Heart right ventricle (tissue), 16 donors: ENCODE measurements around the gene FALEC. TPM values are rescaled to one million over a fixed set of nuclear protein-coding genes. Genes with fewer than 3 reads are reported as not detected.
A peak's percentile ranks its signal among the peaks of the same experiment; 100 is the strongest.

ENCODE experiments used
- ATAC-seq, 8 donors: fragments of 200-7000 bp; cut with Tn5 transposase; one replicate each; pipeline ENCODE4 v1.9.1; 2020; ENCODE audit warnings: mild to moderate bottlenecking in 8 of 8, moderate library complexity in 8 of 8, moderate number of reproducible peaks in 1 of 8
- DNase-seq, 2 donors: peaks; one replicate each; pipeline ENCODE4 v3.0.0-alpha.2; 2020
- H3K27ac ChIP-seq, 10 donors: fragments of 200-600 bp; sonication (generic) in 2 of 10; one replicate each; pipeline versions ENCODE4 v1.5.0 to v1.8.0; 2020 to 2022; ENCODE audit warnings: mild to moderate bottlenecking in 3 of 10
- H3K27me3 ChIP-seq, 7 donors: fragments of 200-600 bp; one replicate each; pipeline ENCODE4 v1.8.0; 2021 to 2022; ENCODE audit warnings: mild to moderate bottlenecking in 2 of 7
- H3K36me3 ChIP-seq, 9 donors: fragments of 200-600 bp; sonication (generic) in 1 of 9; one replicate each; pipeline versions ENCODE4 v1.5.0 to v1.8.0; 2020 to 2022; ENCODE audit warnings: mild to moderate bottlenecking in 2 of 9
- H3K4me1 ChIP-seq, 9 donors: fragments of 200-600 bp; sonication (generic) in 1 of 9; one replicate each; pipeline versions ENCODE4 v1.5.0 to v1.8.0; 2020 to 2022; ENCODE audit warnings: mild to moderate bottlenecking in 4 of 9
- H3K4me3 ChIP-seq, 10 donors: fragments of 200-600 bp; sonication (generic) in 2 of 10; one replicate each; pipeline versions ENCODE4 v1.5.0 to v1.8.0; 2020 to 2022; ENCODE audit warnings: mild to moderate bottlenecking in 7 of 10, moderate library complexity in 2 of 10
- H3K9me3 ChIP-seq, 11 donors: fragments of 200-600 bp in 10 of 11; sonication (generic) in 2 of 11; one replicate each; pipeline versions ENCODE4 v1.5.0 to v1.8.0; 2013 to 2022; ENCODE audit warnings: mild to moderate bottlenecking in 2 of 11, control low read depth in 1 of 11, moderate library complexity in 1 of 11
- WGBS, 2 donors: extraction: QIAGEN DNeasy Blood & Tissue Kit; methylation state at CpG; one replicate each; pipeline ENCODE4 v1.1.7; 2013; ENCODE audit warnings: inconsistent platforms in 1 of 2; 5-methylcytosine and 5-hydroxymethylcytosine counted together
- intact Hi-C, 10 donors: fragments of 100-400 bp; cut with DNase I; formaldehyde crosslinking; loops; one replicate each; pipeline versions ENCODE4 v1.11.1 to v1.14.2; 2022
- polyA plus RNA-seq, 2 donors: library from polyadenylated mRNA; stranded (reverse); fragments of 200-250 nt; gene quantifications; one replicate each; pipeline ENCODE4 v1.2.3, GENCODE V29; 2013
- total RNA-seq, 10 donors: library from RNA; stranded (reverse); fragmentation: NEBNext Ultra II Directional in 3 of 10; extraction: Animal tissue kit (Norgen Biotek cat#: 25700) in 3 of 10; gene quantifications; one replicate each; pipeline versions ENCODE4 v1.2.1 to v1.2.4, GENCODE V29; 2021 to 2023
- TF ChIP-seq, protein P1 (sequence below), 9 donors: fragments of 200-600 bp; sonication (generic) in 2 of 9; IDR thresholded peaks; one replicate each; pipeline versions ENCODE4 v1.5.0 to v1.8.0; 2021 to 2022; ENCODE audit warnings: antibody characterized with exemption in 9 of 9, mild to moderate bottlenecking in 5 of 9, moderate library complexity in 1 of 9
- donor health status: Arrhythmogenic right ventricular cardiomyopathy.
- donor health status: ischemic (EF 13 %, LVEDD 7.1; RV severe dilation, severe dysfunction).
- donor health status: healthy with polysubstance abuse.
- donor health status: DM: no; HTN: yes; CAD: no.
- donor health status: DM: no; HTN: no; CAD: no.
- donor health status: ischemic (EF 25% LVEDD 6.9; RV normal size, moderate dysfunction).
- donor health status: ischemic (EF 25% LVEDD 5.7; RV mildly dilated, moderate dysfunction).
- donor health status: healthy.
- donor health status: DM: yes; HTN: yes; CAD: no.
- donor health status: Ischemic cardiomyopathy.
- donor health status: ischemic (EF 35%, LVEDD 5.7; RV mildly dilated, moderate dysfunction).
- donor health status: nonischemic (EF 11% LVEDD 7.7; RV severe dilation, severe dysfunction).
- donor health status: DM: yes; HTN: yes; CAD: no.
- donor health status: PGD.
- donor health status: ischemic (EF 29% LVEDD 5.4; RV normal size, mild dysfunction).
- donor health status: nonischemic (EF 23%, LVEDD 6.1; RV moderate dilation, normal function).

The FALEC gene
- total and polyA plus RNA-seq, 12 donors, result 0.46 to 0.60 TPM; not detected in 10

DNA sequence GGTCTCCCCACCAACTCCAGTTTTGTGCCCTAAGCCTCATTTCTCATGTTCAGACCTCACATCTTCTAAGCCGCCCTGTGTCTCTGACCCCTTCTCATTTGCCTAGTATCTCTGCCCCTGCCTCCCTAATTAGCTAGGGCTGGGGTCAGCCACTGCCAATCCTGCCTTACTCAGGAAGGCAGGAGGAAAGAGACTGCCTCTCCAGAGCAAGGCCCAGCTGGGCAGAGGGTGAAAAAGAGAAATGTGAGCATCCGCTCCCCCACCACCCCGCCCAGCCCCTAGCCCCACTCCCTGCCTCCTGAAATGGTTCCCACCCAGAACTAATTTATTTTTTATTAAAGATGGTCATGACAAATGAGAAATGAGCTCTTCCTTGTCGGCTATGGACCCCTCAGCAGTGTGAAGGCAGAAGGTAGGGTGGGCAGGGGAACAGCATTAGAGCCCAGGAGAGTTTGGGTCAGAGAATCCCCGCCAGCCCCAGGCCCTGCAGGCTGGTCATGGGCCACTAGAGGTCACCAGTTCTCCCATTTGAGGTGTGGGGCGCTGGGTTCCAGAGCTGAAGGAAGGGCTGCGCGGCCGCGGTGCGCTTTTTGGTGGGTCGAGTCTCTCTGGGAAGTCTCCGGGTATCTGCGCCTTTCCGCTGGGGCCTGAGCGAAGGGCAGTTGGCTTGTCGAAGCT is 45.2 kb downstream of the FALEC start:
- Histone ChIP-seq H3K4me1 (peaks cover 40 to 75% (median 65%) of the 10 kb centered on the region in 9 donors), H3K4me3 (peak overlapping the region; percentile 43 to 64 (median 58)), H3K27me3 (no peaks in the 10 kb centered on the region), H3K27ac (peak overlapping the region; percentile 91 to 100 (median 100)), H3K9me3 (no peaks in the 10 kb centered on the region), H3K36me3 (peaks cover 0 to 33% (median 0%) of the 10 kb centered on the region in 9 donors)
- 15 to 16% methylated on average over 17 of the region's 17 CpGs for WGBS, 2 donors
- peak; percentile 87 to 91 for DNase-seq
- peak; percentile 46 to 71 (median 60) for ATAC-seq
- intact Hi-C loops, result loop anchor here (1.0 to 10.0 kb wide), 16 partner anchors 17 to 254 kb away; partner anchors contain the start of genes MCL1 (in 4 of the 10), ENSA (in 2 of the 10), GOLPH3L (in 2 of the 10) and CTSK (in 1 of the 10)
- TF ChIP-seq, protein P1, sequence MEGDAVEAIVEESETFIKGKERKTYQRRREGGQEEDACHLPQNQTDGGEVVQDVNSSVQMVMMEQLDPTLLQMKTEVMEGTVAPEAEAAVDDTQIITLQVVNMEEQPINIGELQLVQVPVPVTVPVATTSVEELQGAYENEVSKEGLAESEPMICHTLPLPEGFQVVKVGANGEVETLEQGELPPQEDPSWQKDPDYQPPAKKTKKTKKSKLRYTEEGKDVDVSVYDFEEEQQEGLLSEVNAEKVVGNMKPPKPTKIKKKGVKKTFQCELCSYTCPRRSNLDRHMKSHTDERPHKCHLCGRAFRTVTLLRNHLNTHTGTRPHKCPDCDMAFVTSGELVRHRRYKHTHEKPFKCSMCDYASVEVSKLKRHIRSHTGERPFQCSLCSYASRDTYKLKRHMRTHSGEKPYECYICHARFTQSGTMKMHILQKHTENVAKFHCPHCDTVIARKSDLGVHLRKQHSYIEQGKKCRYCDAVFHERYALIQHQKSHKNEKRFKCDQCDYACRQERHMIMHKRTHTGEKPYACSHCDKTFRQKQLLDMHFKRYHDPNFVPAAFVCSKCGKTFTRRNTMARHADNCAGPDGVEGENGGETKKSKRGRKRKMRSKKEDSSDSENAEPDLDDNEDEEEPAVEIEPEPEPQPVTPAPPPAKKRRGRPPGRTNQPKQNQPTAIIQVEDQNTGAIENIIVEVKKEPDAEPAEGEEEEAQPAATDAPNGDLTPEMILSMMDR (IDR thresholded peaks at IDR 0.05), result peak; percentile 80 to 93 (median 87)

DNA sequence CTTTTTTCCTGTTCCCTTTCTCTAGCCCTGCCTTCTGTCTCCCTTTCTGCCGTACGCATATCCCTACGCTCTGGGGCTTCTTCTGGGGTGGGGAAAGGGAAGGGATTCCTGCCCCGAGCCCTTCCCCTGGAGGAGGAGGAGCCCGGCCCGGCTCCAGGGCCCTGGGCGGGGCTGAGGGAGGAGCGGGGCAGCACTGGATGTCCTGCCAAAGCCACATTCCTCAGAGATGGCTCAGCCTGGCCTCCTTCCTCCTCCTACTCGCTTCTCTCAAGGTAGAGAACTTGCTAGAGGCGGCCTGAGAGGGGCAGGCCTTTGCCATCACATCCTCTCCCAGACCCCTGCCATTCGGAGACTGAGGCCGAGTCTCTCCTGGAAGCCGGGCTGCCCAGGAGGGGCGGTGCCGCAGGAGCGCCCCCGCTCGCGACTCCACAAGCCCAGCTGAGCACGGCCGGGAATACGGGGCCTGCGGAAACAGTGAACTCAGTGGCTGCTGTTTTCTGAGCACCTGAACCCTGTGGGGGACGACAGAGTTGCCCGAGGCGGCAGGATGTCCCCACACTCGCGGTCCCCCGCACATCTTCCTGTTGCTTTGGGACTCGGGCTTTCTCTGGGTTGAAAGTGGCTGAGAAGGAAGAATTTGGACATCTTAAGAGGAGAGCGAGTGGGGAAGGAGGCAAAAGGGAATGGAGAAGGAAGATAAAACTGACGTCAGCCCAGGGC is 45.9 kb downstream of the FALEC start:
- Histone ChIP-seq H3K4me1 (peaks cover 44 to 82% (median 72%) of the 10 kb centered on the region in 9 donors), H3K4me3 (peak overlapping the region; percentile 43 to 64 (median 58)), H3K36me3 (peaks cover 0 to 26% (median 0%) of the 10 kb centered on the region in 9 donors), H3K27me3 (no peaks in the 10 kb centered on the region), H3K27ac (peak overlapping the region; percentile 91 to 100 (median 100)), H3K9me3 (no peaks in the 10 kb centered on the region)
- DNase-seq, result peak; percentile 93 to 95
- intact Hi-C loops, result loop anchor here (1.0 to 10.0 kb wide), 16 partner anchors 16 to 253 kb away; partner anchors contain the start of genes MCL1 (in 4 of the 10), ENSA (in 2 of the 10), GOLPH3L (in 2 of the 10) and CTSK (in 1 of the 10)
- ATAC-seq, result peak; percentile 85 to 91 (median 90)
- TF ChIP-seq, protein P1 (IDR thresholded peaks at IDR 0.05), result peak in 3 of 9 donors; percentile 12 to 45 (median 27)
- 0% methylated on average over 32 of the region's 32 CpGs for WGBS, 2 donors

DNA sequence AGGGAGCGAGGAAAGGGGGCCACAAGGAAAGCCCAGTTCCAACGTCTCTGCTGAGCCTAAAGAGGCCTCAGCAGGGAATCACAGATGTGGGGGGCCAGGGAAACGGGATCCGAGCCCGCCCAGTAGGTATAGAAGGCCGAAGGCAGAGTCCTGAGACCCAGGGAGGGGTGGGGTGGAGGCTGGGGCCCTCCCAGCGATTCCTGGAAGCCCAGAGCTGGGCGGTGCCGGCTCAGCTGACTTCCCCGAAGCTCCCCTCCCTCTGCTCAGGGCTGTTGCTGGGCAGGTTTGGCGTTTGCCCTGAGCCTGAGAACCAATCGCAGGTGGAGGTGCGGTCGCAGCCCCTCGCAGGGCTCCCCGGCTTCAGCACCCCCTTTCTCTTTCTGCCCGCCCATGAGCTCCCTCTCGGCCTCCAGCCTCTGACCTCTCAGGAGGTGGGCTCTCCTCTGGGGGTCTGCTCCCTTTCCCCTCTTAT is 46.5 kb downstream of the FALEC start:
- Histone ChIP-seq H3K27me3 (no peaks in the 10 kb centered on the region), H3K9me3 (no peaks in the 10 kb centered on the region), H3K4me3 (peak overlapping the region; percentile 43 to 64 (median 58)), H3K4me1 (peaks cover 50 to 88% (median 78%) of the 10 kb centered on the region in 9 donors), H3K36me3 (peaks cover 0 to 20% (median 0%) of the 10 kb centered on the region in 9 donors), H3K27ac (peak overlapping the region; percentile 91 to 100 (median 100))
- TF ChIP-seq, protein P1 (IDR thresholded peaks at IDR 0.05), result no peak
- 1% methylated on average over 17 to 18 of the region's 18 CpGs for WGBS, 2 donors
- intact Hi-C loops, result loop anchor here (1.0 to 10.0 kb wide), 16 partner anchors 15 to 253 kb away; partner anchors contain the start of genes MCL1 (in 4 of the 10), ENSA (in 2 of the 10), GOLPH3L (in 2 of the 10) and CTSK (in 1 of the 10)
- peak; percentile 94 to 95 for DNase-seq
- ATAC-seq, result peak; percentile 80 to 91 (median 88)
